Osteocyte (in vitro differentiated cells): Measurements from ENCODE around the gene PADI2. TPM values are rescaled to one million over a fixed set of nuclear protein-coding genes. Genes with fewer than 3 reads are reported as not detected.

Experiments
- DNase-seq: peaks from one replicate; pipeline ENCODE4 v3.0.0; 2021; ENCODE audit warnings: mixed read lengths; ENCODE audit not compliant: unreplicated experiment; ENCODE audit errors: extremely low spot score
- H3K27ac Mint-ChIP-seq: one replicate; pipeline ENCODE4 v1.8.0; 2021; ENCODE audit warnings: mild to moderate bottlenecking, mixed read lengths; ENCODE audit not compliant: unreplicated experiment
- H3K27me3 Mint-ChIP-seq: one replicate; pipeline ENCODE4 v1.8.0; 2021; ENCODE audit warnings: mixed read lengths; ENCODE audit not compliant: unreplicated experiment
- H3K36me3 Mint-ChIP-seq: one replicate; pipeline ENCODE4 v1.8.0; 2021; ENCODE audit warnings: mixed read lengths; ENCODE audit not compliant: unreplicated experiment
- H3K4me1 Mint-ChIP-seq: one replicate; pipeline ENCODE4 v1.8.0; 2021; ENCODE audit warnings: mixed read lengths; ENCODE audit not compliant: unreplicated experiment
- H3K4me3 Mint-ChIP-seq: one replicate; pipeline ENCODE4 v1.8.0; 2021; ENCODE audit warnings: mild to moderate bottlenecking, moderate library complexity, mixed read lengths; ENCODE audit not compliant: unreplicated experiment
- H3K9me3 Mint-ChIP-seq: one replicate; pipeline ENCODE4 v1.8.0; 2021; ENCODE audit warnings: mixed read lengths; ENCODE audit not compliant: unreplicated experiment
- total RNA-seq: library from RNA; stranded (reverse); gene quantifications from 2 replicates; pipeline ENCODE4 v1.2.1, GENCODE V29; 2021
- TF ChIP-seq, protein P1 (sequence below): fragments of 200-600 bp; sonication (generic); IDR thresholded peaks from 2 replicates; pipeline ENCODE4 v1.5.0; 2021; ENCODE audit warnings: antibody characterized with exemption, mild to moderate bottlenecking, moderate library complexity

PADI2 gene
- total RNA-seq, 1 donor from 2014 or later: 111 TPM

DNA sequence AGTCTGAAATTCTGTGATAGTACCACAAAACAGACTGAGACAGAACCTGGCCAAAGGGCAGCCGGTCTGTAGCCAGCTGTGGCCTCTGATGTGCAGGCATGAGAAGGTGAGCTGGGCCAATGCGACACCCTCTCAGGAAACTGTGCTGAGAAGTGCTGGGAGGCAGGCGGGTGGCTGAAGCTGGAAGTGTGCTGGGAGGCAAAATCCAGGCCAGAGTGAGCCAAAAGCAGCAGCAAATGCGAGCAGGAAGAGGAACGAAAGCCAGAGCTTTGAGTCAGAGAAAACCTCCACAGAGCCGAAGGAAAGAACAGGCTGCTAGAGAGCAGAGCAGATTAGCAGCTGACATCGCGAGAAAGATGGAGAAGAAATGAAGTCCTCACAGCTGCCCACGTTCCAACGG, 97.4 kb downstream of the PADI2 start:
- no peaks in the 10 kb centered on the region for H3K27me3 Mint-ChIP-seq
- TF ChIP-seq, protein P1, sequence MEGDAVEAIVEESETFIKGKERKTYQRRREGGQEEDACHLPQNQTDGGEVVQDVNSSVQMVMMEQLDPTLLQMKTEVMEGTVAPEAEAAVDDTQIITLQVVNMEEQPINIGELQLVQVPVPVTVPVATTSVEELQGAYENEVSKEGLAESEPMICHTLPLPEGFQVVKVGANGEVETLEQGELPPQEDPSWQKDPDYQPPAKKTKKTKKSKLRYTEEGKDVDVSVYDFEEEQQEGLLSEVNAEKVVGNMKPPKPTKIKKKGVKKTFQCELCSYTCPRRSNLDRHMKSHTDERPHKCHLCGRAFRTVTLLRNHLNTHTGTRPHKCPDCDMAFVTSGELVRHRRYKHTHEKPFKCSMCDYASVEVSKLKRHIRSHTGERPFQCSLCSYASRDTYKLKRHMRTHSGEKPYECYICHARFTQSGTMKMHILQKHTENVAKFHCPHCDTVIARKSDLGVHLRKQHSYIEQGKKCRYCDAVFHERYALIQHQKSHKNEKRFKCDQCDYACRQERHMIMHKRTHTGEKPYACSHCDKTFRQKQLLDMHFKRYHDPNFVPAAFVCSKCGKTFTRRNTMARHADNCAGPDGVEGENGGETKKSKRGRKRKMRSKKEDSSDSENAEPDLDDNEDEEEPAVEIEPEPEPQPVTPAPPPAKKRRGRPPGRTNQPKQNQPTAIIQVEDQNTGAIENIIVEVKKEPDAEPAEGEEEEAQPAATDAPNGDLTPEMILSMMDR: no peak
- no peaks in the 10 kb centered on the region for H3K4me1 Mint-ChIP-seq
- DNase-seq: no peak
- H3K36me3 Mint-ChIP-seq: peaks cover 61% of the 10 kb centered on the region
- no peaks in the 10 kb centered on the region for H3K9me3 Mint-ChIP-seq
- H3K4me3 Mint-ChIP-seq: no peak overlapping the region
- H3K27ac Mint-ChIP-seq: no peak overlapping the region

DNA sequence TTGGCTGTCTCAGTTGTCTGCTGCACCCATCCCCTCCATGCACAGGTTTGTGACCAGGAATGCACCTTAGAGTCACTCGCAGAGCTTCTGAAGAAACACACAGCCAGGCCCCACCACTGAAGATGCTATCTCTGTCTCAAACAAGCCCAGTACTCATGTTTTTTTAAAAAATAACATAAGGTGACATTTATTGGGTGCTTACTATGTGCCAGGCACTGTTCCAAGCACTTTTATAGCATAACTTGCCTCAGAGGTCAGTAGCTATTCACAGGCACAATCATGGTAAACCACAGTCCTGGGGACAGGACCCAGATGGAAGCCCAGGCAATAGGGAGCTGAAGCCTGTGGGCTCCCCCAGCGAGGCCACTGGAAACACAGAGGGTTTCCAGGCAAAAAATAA, 98.7 kb downstream of the PADI2 start:
- Mint-ChIP-seq H3K27ac (no peak overlapping the region), H3K36me3 (peaks cover 57% of the 10 kb centered on the region), H3K4me3 (no peak overlapping the region), H3K4me1 (peaks cover 11% of the 10 kb centered on the region), H3K9me3 (no peaks in the 10 kb centered on the region), H3K27me3 (no peaks in the 10 kb centered on the region)
- TF ChIP-seq, protein P1: no peak
- no peak for DNase-seq

DNA sequence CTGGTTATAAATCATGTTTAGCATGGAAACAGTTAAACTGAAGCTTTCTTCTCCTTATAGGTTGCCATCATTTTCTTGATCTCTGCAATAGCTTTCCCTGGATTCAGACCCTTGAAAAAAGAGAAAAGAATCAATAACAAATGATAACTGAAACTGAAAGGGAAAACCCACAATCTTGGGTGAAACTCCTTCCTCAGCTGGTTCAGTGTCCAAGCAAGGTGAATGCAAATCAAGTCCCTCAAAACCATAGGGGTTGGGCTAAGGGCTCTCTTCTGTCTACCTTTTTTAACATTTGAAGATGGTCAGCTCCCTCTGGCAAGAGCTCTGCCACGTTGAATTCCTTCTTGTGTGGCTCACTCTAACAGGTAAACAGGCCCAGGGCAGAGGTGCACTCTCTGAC, 100.4 kb downstream of the PADI2 start:
- Mint-ChIP-seq H3K36me3 (peaks cover 45% of the 10 kb centered on the region), H3K27me3 (no peaks in the 10 kb centered on the region), H3K4me1 (peaks cover 17% of the 10 kb centered on the region), H3K9me3 (no peaks in the 10 kb centered on the region), H3K4me3 (no peak overlapping the region), H3K27ac (no peak overlapping the region)
- DNase-seq: no peak
- TF ChIP-seq, protein P1: no peak

DNA sequence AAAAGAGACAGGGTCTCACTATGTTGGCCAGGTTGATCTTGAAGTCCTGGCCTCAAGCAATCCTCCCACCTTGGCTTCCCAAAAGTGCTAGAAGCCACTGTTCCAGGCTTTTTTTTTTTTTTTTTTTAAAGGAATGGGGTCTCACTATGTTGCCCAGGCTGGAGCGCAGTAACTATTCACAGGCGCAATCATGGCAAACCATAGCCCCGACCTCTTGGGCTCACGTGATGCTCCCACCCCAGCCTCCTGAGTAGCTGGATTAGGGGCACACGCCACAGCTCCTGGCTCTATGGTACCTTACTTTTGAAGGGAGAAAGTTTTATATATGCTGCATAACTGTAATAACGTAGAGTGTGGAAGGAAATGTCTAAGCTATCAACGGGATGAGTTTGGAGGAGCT, 101.8 kb downstream of the PADI2 start:
- Mint-ChIP-seq H3K4me1 (peaks cover 30% of the 10 kb centered on the region), H3K27me3 (no peaks in the 10 kb centered on the region), H3K9me3 (no peaks in the 10 kb centered on the region), H3K27ac (no peak overlapping the region), H3K36me3 (peaks cover 34% of the 10 kb centered on the region), H3K4me3 (no peak overlapping the region)
- no peak for DNase-seq
- TF ChIP-seq, protein P1: no peak

Other genes with a start within 250 kb of the PADI2 start
- 2,650 and 2,859 TPM in 2 replicates for gene RNU1-2, start 223.5 kb downstream of the PADI2 start, total RNA-seq
- 31.4 and 34.5 TPM in 2 replicates for gene CROCC, start 197.5 kb downstream of the PADI2 start, total RNA-seq
- gene MFAP2, start 138.8 kb downstream of the PADI2 start, total RNA-seq: 169 and 172 TPM in 2 replicates
- gene ATP13A2, start 107.5 kb downstream of the PADI2 start, total RNA-seq: 69.6 and 69.9 TPM in 2 replicates
- 56.5 and 69.0 TPM in 2 replicates for gene SDHB, start 65.4 kb downstream of the PADI2 start, total RNA-seq
- 1.2 and 1.7 TPM in 2 replicates for gene PADI1, start 85.7 kb upstream of the PADI2 start, total RNA-seq
- 0.39 and 0.73 TPM in 2 replicates for gene PADI3, start 129.6 kb upstream of the PADI2 start, total RNA-seq
- gene PADI4, start 188.7 kb upstream of the PADI2 start, total RNA-seq: 0.50 TPM in 1 of 2 replicates, not detected in the other